ENCODE results near the gene PPP4R3A.
"Not testable (repeated sequence)": the region's sequence is repeated elsewhere in the genome, so short reads cannot be mapped to it uniquely, and the experiment has no call there.

Gene PPP4R3A

DNA sequence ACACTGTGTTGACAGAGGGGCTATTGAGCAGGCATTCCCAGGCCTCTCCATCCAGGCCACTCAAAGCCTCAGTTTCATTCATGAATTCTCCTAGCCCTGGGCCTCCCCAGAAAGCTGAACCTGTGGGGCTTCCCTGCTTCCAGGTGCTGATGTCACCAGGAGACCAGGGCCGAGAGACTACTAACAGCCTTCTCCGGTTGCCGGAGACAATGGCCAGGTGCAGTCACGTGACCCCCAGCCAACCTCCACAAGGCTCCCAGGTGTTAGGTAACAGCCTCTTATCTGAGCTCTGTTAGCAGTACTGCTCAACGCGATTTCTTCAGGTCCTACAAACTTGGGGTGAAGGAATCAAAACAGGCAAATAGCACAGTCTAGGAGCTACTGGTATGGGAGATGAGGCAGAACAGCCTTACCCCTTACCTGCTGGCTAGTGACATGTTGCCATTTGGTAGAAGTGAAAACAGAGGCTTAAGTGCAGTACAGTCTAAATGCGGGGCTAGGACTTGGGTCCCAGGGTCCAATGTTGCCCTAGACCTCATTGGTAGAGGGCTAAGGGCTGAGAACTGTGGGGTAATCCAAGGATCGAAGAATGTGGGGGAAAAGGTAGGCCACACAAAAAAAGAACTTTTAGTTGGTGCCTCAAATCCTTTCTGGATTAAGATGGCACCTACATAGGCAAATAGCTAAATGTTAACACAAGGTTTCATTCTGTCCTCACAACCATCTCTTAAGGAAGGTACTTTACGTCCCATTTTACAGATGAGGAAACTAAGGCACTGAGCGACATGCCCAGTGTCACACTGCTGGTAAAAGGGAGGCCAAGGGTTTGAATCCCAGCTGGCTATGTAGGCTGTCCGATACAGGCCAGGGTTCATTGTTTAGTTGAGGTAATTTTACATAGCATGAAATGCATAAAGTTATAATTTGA is 96.3 kb downstream of the PPP4R3A start:
- no peak overlapping the region for H3K27ac ChIP-seq (ENCODE audit: low read depth, low read length)
- no peaks in the 10 kb centered on the region for H3K9me3 ChIP-seq (ENCODE audit: control insufficient read depth in 5 of 5, low read length in 5 of 5)
- no peak overlapping the region for H3K4me3 ChIP-seq (ENCODE audit: low read depth in 1 of 5, low read length in 5 of 5)
- no peak overlapping the region for H3K9ac ChIP-seq (ENCODE audit: low read length in 5 of 5)
- H3K36me3 ChIP-seq (ENCODE audit: control insufficient read depth in 5 of 5, insufficient read depth in 5 of 5, low read length in 5 of 5) = no peaks in the 10 kb centered on the region
- no peaks in the 10 kb centered on the region for H3K27me3 ChIP-seq (ENCODE audit: control insufficient read depth in 5 of 5, insufficient read depth in 4 of 5, low read length in 5 of 5)
- H3K4me1 ChIP-seq (ENCODE audit: control insufficient read depth in 5 of 5, insufficient read depth in 5 of 5, low read length in 5 of 5) = peaks cover 0 to 40% (median 25%) of the 10 kb centered on the region in 5 donors

- Histone ChIP-seq H3K9ac (ENCODE audit: low read length in 5 of 5) (no peak overlapping the region), H3K27ac (ENCODE audit: low read depth, low read length) (no peak overlapping the region), H3K36me3 (ENCODE audit: control insufficient read depth in 5 of 5, insufficient read depth in 5 of 5, low read length in 5 of 5) (peaks cover 0 to 5% (median 3%) of the 10 kb centered on the region in 5 donors), H3K9me3 (ENCODE audit: control insufficient read depth in 5 of 5, low read length in 5 of 5) (no peaks in the 10 kb centered on the region), H3K4me3 (ENCODE audit: low read depth in 1 of 5, low read length in 5 of 5) (no peak overlapping the region), H3K4me1 (ENCODE audit: control insufficient read depth in 5 of 5, insufficient read depth in 5 of 5, low read length in 5 of 5) (peaks cover 2 to 34% (median 16%) of the 10 kb centered on the region in 5 donors), H3K27me3 (ENCODE audit: control insufficient read depth in 5 of 5, insufficient read depth in 4 of 5, low read length in 5 of 5) (no peaks in the 10 kb centered on the region)
Observed at GRCh38 chr14:91412939-91413338, 97.2 kb downstream of the PPP4R3A start.

GRCh38 chr14:91410771-91411536 is 99.2 kb downstream of the PPP4R3A start:
- peaks cover 0 to 10% (median 5%) of the 10 kb centered on the region in 5 donors for H3K36me3 ChIP-seq (ENCODE audit: control insufficient read depth in 5 of 5, insufficient read depth in 5 of 5, low read length in 5 of 5)

DNA sequence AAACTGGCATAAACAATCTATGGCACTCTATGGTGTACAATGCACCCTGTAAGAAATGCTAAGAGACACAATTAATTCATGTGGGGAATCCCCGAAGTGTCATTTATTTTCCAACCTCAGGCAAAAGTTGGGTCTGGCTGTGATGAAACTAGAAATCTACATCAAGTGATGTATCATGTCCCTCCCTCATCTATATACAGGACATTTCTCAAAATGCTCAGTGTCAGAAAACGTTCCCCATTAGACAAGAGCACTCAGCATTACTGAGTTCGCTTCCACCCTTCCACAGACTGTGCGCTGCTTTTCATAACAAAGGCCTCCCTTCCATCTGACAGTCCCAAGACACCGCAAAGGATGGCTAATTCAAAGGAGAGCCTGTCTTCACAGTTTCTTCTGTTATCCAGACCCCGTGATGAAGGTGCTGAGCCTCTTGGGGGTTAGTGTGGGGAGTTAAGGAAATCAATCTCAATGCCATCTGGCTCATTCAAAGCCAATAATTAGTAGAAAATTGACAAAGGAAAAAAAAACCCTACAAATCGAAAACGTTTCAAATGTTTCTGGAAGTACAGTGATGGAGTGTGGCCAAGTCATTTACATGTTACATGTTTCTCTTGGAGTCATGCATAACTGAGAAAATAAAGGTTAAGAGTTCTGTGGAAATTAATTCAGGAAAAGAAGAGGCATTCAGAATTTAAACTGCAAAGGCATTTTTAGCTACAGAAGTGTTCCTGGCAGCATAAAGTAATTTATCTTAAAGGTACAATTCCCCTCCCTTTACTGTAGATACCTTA is 100.0 kb downstream of the PPP4R3A start:
- no peaks in the 10 kb centered on the region for H3K27me3 ChIP-seq (ENCODE audit: control insufficient read depth in 5 of 5, insufficient read depth in 4 of 5, low read length in 5 of 5)
- H3K27ac ChIP-seq (ENCODE audit: low read depth, low read length) = no peak overlapping the region
- H3K4me1 ChIP-seq (ENCODE audit: control insufficient read depth in 5 of 5, insufficient read depth in 5 of 5, low read length in 5 of 5) = peaks cover 0 to 28% (median 2%) of the 10 kb centered on the region in 5 donors
- peaks cover 0 to 10% (median 5%) of the 10 kb centered on the region in 5 donors for H3K36me3 ChIP-seq (ENCODE audit: control insufficient read depth in 5 of 5, insufficient read depth in 5 of 5, low read length in 5 of 5)
- no peak overlapping the region for H3K4me3 ChIP-seq (ENCODE audit: low read depth in 1 of 5, low read length in 5 of 5)
- no peaks in the 10 kb centered on the region for H3K9me3 ChIP-seq (ENCODE audit: control insufficient read depth in 5 of 5, low read length in 5 of 5)
- no peak overlapping the region for H3K9ac ChIP-seq (ENCODE audit: low read length in 5 of 5)

More at GRCh38 chr14:91410771-91411536, 99.2 kb downstream of the PPP4R3A start:
- Histone ChIP-seq H3K27me3 (ENCODE audit: control insufficient read depth in 5 of 5, insufficient read depth in 4 of 5, low read length in 5 of 5) (no peaks in the 10 kb centered on the region), H3K9me3 (ENCODE audit: control insufficient read depth in 5 of 5, low read length in 5 of 5) (no peaks in the 10 kb centered on the region), H3K4me3 (ENCODE audit: low read depth in 1 of 5, low read length in 5 of 5) (no peak overlapping the region), H3K27ac (ENCODE audit: low read depth, low read length) (no peak overlapping the region), H3K9ac (ENCODE audit: low read length in 5 of 5) (no peak overlapping the region), H3K4me1 (ENCODE audit: control insufficient read depth in 5 of 5, insufficient read depth in 5 of 5, low read length in 5 of 5) (peaks cover under 1 to 28% (median 2%) of the 10 kb centered on the region in 5 donors)

- not testable (repeated sequence) for H3K9ac ChIP-seq (ENCODE audit: low read length in 5 of 5); H3K9me3 ChIP-seq (ENCODE audit: control insufficient read depth in 5 of 5, low read length in 5 of 5); H3K27me3 ChIP-seq (ENCODE audit: control insufficient read depth in 5 of 5, insufficient read depth in 4 of 5, low read length in 5 of 5); H3K4me3 ChIP-seq (ENCODE audit: low read depth in 1 of 5, low read length in 5 of 5); H3K27ac ChIP-seq (ENCODE audit: low read depth, low read length)
- H3K36me3 ChIP-seq (ENCODE audit: control insufficient read depth in 5 of 5, insufficient read depth in 5 of 5, low read length in 5 of 5) = peaks cover 0 to 10% (median 5%) of the 10 kb centered on the region in 5 donors
- H3K4me1 ChIP-seq (ENCODE audit: control insufficient read depth in 5 of 5, insufficient read depth in 5 of 5, low read length in 5 of 5) = peaks cover 0 to 24% (median 2%) of the 10 kb centered on the region in 5 donors
Observed at GRCh38 chr14:91409240-91409639, 100.9 kb downstream of the PPP4R3A start.

Data from subcutaneous abdominal adipose tissue (tissue), 5 donors.